Chondrocyte (in vitro differentiated cells): Measurements from ENCODE around the gene DHRSX. TPM values are rescaled to one million over a fixed set of nuclear protein-coding genes. Genes with fewer than 3 reads are reported as not detected.
"Not testable (repeated sequence)": the region's sequence is repeated elsewhere in the genome, so short reads cannot be mapped to it uniquely, and the experiment has no call there.

ENCODE experiments used
- DNase-seq: peaks from one replicate; pipeline ENCODE4 v3.0.0; 2021; ENCODE audit warnings: mixed read lengths, low spot score
- H3K27ac Mint-ChIP-seq: one replicate; pipeline ENCODE4 v1.8.0; 2021; ENCODE audit warnings: mild to moderate bottlenecking, moderate library complexity, mixed read lengths; ENCODE audit not compliant: unreplicated experiment
- H3K27me3 Mint-ChIP-seq: 2 replicates; pipeline ENCODE4 v1.8.0; 2021; ENCODE audit warnings: low read depth, mixed read lengths
- H3K36me3 Mint-ChIP-seq: 2 replicates; pipeline ENCODE4 v1.8.0; 2021; ENCODE audit warnings: low read depth, mixed read lengths
- H3K4me1 Mint-ChIP-seq: 2 replicates; pipeline ENCODE4 v1.8.0; 2021; ENCODE audit warnings: low read depth, mild to moderate bottlenecking, mixed read lengths
- H3K4me3 Mint-ChIP-seq: one replicate; pipeline ENCODE4 v1.8.0; 2021; ENCODE audit warnings: mild to moderate bottlenecking, moderate library complexity, mixed read lengths; ENCODE audit not compliant: unreplicated experiment
- H3K9me3 Mint-ChIP-seq: 2 replicates; pipeline ENCODE4 v1.8.0; 2021; ENCODE audit warnings: low read depth, mixed read lengths
- CTCF ChIP-seq: fragments of 200-600 bp; sonication (generic); IDR thresholded peaks from 2 replicates; pipeline ENCODE4 v1.5.0; 2021; ENCODE audit warnings: antibody characterized with exemption, mild to moderate bottlenecking, moderate library complexity
- total RNA-seq: library from RNA; stranded (reverse); gene quantifications from 3 replicates; pipeline ENCODE4 v1.2.1, GENCODE V29; 2021

DHRSX gene
- total RNA-seq, 1 donor from 2014 or later = 35.2 TPM

GRCh38 chrX:2538031-2538757 is 37.4 kb upstream of the DHRSX start:
- DNase-seq = no peak
- H3K27ac Mint-ChIP-seq = no peak overlapping the region
- H3K27me3 Mint-ChIP-seq = peaks cover 8% of the 10 kb centered on the region
- peaks cover 1% of the 10 kb centered on the region for H3K36me3 Mint-ChIP-seq
- no peak overlapping the region for H3K4me3 Mint-ChIP-seq
- TF ChIP-seq CTCF = no peak
- peaks cover 6% of the 10 kb centered on the region for H3K4me1 Mint-ChIP-seq
- no peaks in the 10 kb centered on the region for H3K9me3 Mint-ChIP-seq

GRCh38 chrX:2536974-2537373 is 36.2 kb upstream of the DHRSX start:
- Mint-ChIP-seq H3K36me3 (peaks cover 1% of the 10 kb centered on the region), H3K27ac (no peak overlapping the region)

GRCh38 chrX:2536141-2536540 is 35.4 kb upstream of the DHRSX start:
- Mint-ChIP-seq H3K36me3 (peaks cover 1% of the 10 kb centered on the region), H3K27ac (no peak overlapping the region), H3K4me3 (no peak overlapping the region), H3K4me1 (peaks cover 6% of the 10 kb centered on the region), H3K27me3 (peaks cover 8% of the 10 kb centered on the region), H3K9me3 (no peaks in the 10 kb centered on the region)
- TF ChIP-seq CTCF = no peak
- no peak for DNase-seq

More at GRCh38 chrX:2536974-2537373, 36.2 kb upstream of the DHRSX start:
- TF ChIP-seq CTCF = no peak
- Mint-ChIP-seq H3K4me3 (no peak overlapping the region), H3K27me3 (peaks cover 8% of the 10 kb centered on the region), H3K9me3 (no peaks in the 10 kb centered on the region), H3K4me1 (peaks cover 6% of the 10 kb centered on the region)
- DNase-seq = no peak

- not testable (repeated sequence) for H3K27ac Mint-ChIP-seq, H3K4me1 Mint-ChIP-seq, H3K9me3 Mint-ChIP-seq, DNase-seq, H3K27me3 Mint-ChIP-seq, H3K4me3 Mint-ChIP-seq, H3K36me3 Mint-ChIP-seq
Observed at GRCh38 chrX:2534261-2535021, 33.7 kb upstream of the DHRSX start.

- no peak for DNase-seq
- H3K4me1 Mint-ChIP-seq = peaks cover 6% of the 10 kb centered on the region
- no peaks in the 10 kb centered on the region for H3K9me3 Mint-ChIP-seq
- H3K4me3 Mint-ChIP-seq = no peak overlapping the region
- no peak overlapping the region for H3K27ac Mint-ChIP-seq
- H3K27me3 Mint-ChIP-seq = peaks cover 6% of the 10 kb centered on the region
- no peak for TF ChIP-seq CTCF
- peaks cover 1% of the 10 kb centered on the region for H3K36me3 Mint-ChIP-seq
Observed at GRCh38 chrX:2533424-2533823, 32.6 kb upstream of the DHRSX start.
